Stimulated activated CD4-positive, alpha-beta T cell treated with anti-CD3 and anti-CD28 coated beads, TNF-alpha, amount 100 ng/mL, for 1 hour (primary cell): ENCODE measurements around the gene CEP55.
"Not testable (repeated sequence)": the region's sequence is repeated elsewhere in the genome, so short reads cannot be mapped to it uniquely, and the experiment has no call there.

ENCODE experiments used
- DNase-seq, 3 donors: peaks; one replicate each; pipeline ENCODE4 v3.0.0-alpha.2; 2020; ENCODE audit warnings: low read depth in 3 of 3, low spot score in 1 of 3

Gene CEP55

DNA sequence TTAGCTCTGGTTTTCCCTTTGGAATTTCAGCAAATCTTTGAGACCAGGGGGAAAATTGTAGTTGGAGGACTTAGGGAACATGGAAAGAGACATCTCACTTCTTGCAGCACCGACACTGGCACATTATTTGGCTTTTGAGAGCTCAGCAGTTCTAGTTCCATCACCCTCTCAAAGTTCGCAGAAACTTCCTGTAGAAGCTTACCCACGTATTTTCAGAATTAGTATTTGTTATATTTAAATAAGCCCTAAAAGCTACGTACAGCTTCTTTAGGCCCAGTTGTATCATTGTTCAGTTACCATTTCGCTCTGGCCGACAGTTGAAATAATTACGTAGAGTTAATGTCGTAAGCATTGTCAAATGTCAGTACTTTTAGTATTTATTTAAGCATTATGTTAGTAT, 13.4 kb downstream of the CEP55 start:
- no peak for DNase-seq

- DNase-seq, result no peak
These were observed 16.2 kb downstream of the CEP55 start for GRCh38 chr10:93512565-93512964.

GRCh38 chr10:93513091-93513490, 16.7 kb downstream of the CEP55 start:
- no peak for DNase-seq

DNA sequence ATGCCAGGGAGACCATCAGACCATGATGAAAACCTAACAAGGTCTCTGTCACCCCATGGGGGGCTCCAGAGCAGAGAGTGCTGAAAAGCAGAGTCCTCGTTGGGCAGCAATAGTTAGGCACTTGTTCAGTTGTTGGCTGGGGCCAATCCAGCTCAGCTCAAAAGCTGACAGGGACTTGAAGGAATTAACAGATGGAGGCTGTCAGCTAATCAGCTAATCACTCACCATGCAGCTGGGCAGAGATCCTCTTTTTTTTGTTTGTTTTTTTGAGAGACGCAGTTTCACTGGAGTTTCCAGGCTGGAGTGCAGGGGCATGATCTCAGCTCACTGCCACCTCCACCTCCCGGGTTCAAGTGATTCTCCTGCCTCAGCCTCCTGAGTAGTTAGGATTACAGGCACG, 18.1 kb downstream of the CEP55 start:
- no peak for DNase-seq

GRCh38 chr10:93515071-93516005, 18.9 kb downstream of the CEP55 start:
- DNase-seq, result no peak

DNA sequence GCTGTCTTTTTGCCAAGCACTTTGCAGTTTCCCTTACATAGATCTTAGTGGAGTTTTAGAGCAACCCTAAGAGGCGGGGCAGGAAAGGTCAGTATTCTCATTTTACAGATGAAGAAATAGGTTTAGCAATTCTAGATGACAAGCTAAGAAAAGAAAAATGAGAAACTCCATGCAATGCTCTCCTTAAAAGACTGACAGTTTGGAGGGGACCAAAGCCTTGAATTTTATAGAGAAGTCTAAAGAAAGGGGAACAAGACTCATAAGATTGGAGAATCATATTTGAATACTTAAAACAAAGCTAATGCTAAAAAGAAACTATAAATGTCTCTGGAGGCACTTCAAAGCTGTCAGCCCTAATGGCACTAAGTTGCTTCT, 19.6 kb downstream of the CEP55 start:
- DNase-seq, result no peak

DNA sequence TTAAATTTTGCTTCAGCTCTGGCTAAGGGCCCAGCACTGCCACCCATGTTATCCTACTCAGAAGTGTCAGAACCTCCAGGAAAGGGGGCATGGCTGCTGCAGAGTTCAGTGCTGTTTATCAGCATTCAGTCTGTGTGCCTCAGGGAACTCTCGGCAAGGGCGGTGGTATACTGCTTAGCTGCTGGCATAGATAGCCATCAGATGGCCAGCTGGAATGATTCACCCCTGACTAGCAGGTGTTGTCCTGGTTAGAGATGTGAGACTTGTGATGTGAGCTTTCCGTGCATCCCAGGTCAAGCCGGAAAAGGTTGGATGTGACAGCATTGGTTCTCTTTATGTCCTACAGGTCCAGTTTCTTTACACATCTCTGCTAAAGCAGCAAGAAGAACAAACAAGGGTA, 22.1 kb downstream of the CEP55 start:
- no peak for DNase-seq

GRCh38 chr10:93535293-93535692, 38.9 kb downstream of the CEP55 start:
- DNase-seq, result no peak

DNA sequence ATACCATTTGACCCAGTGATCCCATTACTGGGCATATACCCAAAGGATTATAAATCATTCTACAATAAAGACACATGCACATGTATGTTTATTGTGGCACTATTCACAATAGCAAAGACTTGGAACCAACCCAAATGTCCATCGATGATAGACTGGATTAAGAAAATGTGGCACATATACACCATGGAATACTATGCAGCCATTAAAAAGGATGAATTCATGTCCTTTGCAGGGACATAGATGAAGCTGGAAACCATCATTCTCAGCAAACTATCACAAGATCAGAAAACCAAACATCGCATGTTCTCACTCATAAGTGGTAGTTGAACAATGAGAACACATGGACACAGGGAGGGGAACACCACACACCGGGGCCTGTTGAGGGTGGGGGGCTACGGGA, 44.5 kb downstream of the CEP55 start:
- not testable (repeated sequence) for DNase-seq

DNA sequence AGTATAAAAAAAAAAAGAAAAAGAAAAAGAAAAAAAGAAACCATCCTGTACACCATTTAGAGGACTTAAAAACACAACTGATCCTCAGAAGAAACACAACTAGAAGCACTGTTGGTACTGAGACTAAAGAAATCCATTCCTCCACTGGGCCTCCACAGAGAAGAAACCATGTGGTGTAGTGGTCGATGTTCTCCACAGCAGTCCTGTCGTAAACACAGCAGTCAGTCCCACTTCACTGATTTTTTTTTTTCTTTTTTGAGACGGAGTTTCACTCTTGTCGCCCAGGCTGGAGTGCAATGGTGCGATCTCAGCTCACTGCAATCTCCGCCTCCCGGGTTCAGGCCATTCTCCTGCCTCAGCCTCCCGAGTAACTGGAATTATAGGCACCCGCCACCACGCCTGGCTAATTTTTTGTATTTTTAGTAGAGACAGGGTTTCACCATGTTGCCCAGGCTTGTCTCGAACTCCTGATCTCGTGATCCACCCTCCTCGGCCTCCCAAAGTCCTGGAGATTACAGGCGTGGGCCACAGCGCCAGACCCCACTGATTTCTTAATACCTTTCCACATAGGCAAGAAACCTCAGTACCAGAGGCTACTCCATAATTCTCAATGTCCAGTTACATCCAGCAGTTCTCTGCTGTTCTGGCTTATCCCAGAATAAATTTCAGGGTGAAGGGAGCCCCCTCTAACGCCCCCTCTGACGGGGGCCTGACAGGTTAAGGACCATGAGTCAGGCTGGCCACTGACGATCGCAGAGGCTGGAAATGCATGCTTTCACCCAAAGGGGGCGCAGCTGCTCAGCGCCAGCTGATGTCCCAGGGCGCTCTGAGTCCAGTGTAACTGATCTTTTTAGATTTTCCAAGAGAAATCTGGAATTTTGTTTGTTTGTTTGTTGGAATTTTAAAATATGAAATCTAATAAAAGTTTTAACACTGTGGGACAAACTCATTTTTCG, 45.3 kb downstream of the CEP55 start:
- peak in 1 of 3 donors; percentile 2 for DNase-seq

DNA sequence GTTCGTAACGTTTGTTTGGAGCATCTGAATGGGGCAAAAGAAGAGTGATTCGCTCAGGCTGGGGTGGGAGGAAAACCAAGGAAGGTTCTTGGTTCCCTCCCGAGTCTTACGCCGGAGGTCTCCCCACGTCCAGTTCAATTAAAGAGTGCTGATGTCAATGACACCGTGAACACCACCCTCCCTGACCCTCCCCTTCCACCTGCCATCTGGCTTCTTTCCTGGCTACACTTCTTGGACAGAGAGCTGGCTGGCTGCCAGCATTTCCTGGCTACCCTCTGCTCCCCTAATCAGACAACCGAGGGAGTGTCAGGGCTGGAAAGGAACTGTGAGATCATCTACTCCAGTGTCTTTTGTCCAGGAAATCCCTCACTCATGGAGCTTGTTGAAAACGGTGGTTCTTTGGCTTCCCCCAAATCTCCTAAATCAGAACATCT, 46.0 kb downstream of the CEP55 start:
- DNase-seq, result no peak

- DNase-seq, result not testable (repeated sequence)
These were observed 50.6 kb downstream of the CEP55 start for GRCh38 chr10:93546995-93547394.

GRCh38 chr10:93547522-93547921, 51.1 kb downstream of the CEP55 start:
- no peak for DNase-seq

GRCh38 chr10:93548376-93549071, 52.1 kb downstream of the CEP55 start:
- no peak for DNase-seq

DNA sequence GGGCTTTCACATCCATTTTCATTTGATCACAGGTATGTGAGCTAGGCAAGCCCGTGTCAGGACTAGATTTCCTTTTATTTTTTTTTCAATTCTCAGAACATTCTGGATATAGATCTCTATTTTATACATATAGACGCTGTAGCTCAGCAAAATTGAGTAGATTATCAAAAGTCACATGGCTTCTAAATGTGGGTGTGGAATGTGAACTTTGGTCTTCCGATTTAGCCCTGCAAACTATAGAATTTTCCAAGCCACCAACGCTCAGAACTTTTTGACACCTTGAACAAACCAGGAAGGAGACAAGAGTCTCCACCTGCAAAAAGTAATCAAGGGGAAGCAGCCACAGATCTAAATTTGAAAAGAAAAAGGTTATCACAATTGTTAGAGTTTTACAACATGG, 54.2 kb downstream of the CEP55 start:
- no peak for DNase-seq

DNA sequence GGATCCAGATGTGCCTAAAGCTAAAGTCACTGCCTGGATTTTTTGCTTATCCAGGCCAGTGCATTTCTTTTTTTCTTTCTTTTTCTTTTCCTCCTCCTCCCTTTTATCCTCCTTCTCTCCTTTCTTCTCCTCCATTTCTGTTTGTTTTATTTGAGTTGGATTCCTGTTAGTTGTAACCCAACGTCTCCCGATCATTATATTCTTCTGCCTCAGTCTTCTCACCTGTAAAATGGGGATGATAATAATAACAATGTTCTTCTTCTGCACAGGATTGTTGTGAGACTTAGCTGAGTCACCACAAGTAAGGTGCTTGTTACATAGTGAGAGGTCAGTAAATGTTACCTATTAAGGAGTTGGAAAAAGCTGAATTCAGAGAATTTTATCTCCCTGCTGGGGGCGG, 56.4 kb downstream of the CEP55 start:
- no peak for DNase-seq

DNA sequence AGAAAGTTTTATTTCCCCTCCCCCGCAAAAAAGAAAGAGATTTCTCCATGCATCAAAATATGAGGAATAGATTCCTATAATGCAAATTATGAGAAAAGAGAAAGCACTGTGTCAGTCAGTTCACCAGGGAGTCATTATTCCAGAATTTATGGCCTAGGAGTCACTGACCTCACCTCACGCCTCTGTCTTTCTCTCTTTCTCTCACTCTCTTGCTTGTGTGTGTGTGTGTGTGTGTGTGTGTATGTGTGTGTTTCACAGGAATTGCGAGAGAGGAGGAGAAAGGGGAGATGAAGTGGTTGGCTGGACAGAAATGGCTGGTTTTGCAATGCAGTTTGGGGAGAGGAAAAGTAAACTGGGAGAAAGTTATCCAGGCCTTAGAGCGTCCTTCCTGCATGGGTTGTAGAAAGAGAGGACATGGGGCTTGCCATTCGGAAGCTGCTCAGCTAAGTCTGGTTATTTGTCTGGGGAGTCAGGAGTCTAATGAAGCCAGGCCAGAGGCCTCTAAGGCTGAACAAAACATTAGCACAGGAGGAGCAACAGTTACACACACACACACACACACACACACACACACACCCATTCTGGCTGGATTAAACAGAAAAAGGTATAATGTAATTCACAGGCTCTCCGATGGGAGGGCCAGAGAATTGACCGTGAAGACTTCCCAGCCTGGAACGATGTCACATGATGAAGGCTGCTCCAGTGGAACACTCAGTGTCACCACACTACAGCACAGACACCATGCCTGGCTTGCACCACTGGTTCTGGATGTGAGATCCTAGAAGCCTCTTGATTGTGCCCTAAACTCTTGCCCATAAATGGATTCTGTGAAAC, 57.3 kb downstream of the CEP55 start:
- DNase-seq, result no peak

DNA sequence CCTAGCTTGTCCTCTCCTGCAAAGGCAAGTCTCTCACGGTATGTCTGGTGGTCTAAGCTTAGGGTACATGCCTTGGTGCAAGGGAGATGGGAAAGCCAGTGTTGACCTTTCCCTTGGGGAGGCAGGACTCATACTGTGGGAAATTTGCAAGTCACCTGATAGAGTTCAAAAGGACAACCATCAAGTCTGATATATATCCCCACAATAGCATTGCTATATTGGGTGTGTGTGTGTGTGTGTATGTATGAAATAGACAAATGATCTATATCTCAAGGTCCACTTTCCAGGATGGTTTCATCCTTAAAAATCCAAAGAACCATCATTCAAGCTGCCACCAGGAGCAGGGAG, 57.9 kb downstream of the CEP55 start:
- no peak for DNase-seq

GRCh38 chr10:93554760-93555432, 58.5 kb downstream of the CEP55 start:
- DNase-seq, result peak in 1 of 3 donors; percentile 8

- no peak for DNase-seq
These were observed 63.1 kb downstream of the CEP55 start for GRCh38 chr10:93559490-93559889.
